GM23338 (cell line): Measurements from ENCODE around the gene KRTAP9-2.

ENCODE experiments used
- CREB1 ChIP-seq: fragments of 250-450 bp; sonication (Bioruptor Pico); IDR thresholded peaks from 2 replicates; pipeline ENCODE4 v1.5.0; 2020; ENCODE audit warnings: low read depth, mild to moderate bottlenecking, moderate library complexity
- EZH2 ChIP-seq: fragments of 200-600 bp; sonication (generic); IDR thresholded peaks from one replicate; pipeline ENCODE4 v1.8.0; 2017; ENCODE audit warnings: antibody characterized with exemption, mild to moderate bottlenecking, low read depth; ENCODE audit not compliant: unreplicated experiment
- EZH2phosphoT487 ChIP-seq: fragments of 200-600 bp; sonication (generic); IDR thresholded peaks from one replicate; pipeline ENCODE4 v1.8.1; 2018; ENCODE audit warnings: antibody characterized with exemption; ENCODE audit not compliant: unreplicated experiment
- JUNB ChIP-seq: IDR thresholded peaks from one replicate; pipeline ENCODE4 v1.6.1; 2016; ENCODE audit warnings: antibody characterized with exemption; ENCODE audit not compliant: unreplicated experiment
- POLR2AphosphoS5 ChIP-seq: IDR thresholded peaks from 2 replicates; pipeline ENCODE4 v1.6.1; 2016; ENCODE audit warnings: antibody characterized with exemption, low read depth
- STAT1 ChIP-seq: IDR thresholded peaks from one replicate; pipeline ENCODE4 v1.6.1; 2016; ENCODE audit warnings: antibody characterized with exemption; ENCODE audit not compliant: unreplicated experiment
- ZNF331 ChIP-seq: fragments of 250-450 bp; sonication (Bioruptor Pico); IDR thresholded peaks from 2 replicates; pipeline ENCODE4 v1.5.0; 2020; ENCODE audit warnings: low read depth, mild to moderate bottlenecking, moderate library complexity
- ZNF462 ChIP-seq: fragments of 250-450 bp; sonication (Bioruptor Pico); IDR thresholded peaks from 2 replicates; pipeline ENCODE4 v1.5.0; 2020; ENCODE audit warnings: mild to moderate bottlenecking, moderate library complexity
- TF ChIP-seq, protein P1 (sequence below), 2 experiments: fragments of 200-600 bp in 1 of 2; sonication (generic) in 1 of 2; conservative IDR thresholded peaks; 2 replicates each; pipeline versions ENCODE4 v1.5.1 to v1.6.1; 2016 to 2017; ENCODE audit warnings: antibody characterized with exemption in 2 of 2, low read depth in 2 of 2, mild to moderate bottlenecking in 2 of 2, moderate library complexity in 1 of 2
- TF ChIP-seq, protein P2 (sequence below): IDR thresholded peaks from one replicate; pipeline ENCODE4 v1.6.1; 2018; ENCODE audit warnings: antibody characterized with exemption; ENCODE audit not compliant: unreplicated experiment

DNA sequence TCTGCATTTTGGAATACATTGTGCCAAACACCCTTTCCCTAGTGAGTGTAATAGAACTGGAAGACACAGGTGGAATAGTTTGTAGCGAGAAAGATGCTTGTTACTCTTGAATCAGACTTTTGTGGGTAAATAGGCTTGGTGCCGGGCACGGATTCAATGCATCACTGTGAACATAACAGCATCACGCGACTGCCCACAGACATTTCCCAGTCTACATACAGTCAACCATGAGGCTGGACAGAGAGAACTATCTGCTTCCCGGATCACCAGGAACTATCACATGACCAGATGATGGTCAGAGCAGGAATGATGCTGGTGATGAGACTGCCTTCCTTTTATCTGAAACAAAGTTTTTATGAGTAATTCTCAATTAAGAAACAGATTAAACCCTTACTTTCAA, 397 bp upstream of the KRTAP9-2 start:
- TF ChIP-seq POLR2AphosphoS5 (no peak), EZH2phosphoT487 (no peak), EZH2 (no peak), STAT1 (no peak), CREB1 (no peak), ZNF462 (CRISPR knock-in tag) (no peak), JUNB (no peak), ZNF331 (CRISPR knock-in tag) (no peak)
- TF ChIP-seq, protein P1, sequence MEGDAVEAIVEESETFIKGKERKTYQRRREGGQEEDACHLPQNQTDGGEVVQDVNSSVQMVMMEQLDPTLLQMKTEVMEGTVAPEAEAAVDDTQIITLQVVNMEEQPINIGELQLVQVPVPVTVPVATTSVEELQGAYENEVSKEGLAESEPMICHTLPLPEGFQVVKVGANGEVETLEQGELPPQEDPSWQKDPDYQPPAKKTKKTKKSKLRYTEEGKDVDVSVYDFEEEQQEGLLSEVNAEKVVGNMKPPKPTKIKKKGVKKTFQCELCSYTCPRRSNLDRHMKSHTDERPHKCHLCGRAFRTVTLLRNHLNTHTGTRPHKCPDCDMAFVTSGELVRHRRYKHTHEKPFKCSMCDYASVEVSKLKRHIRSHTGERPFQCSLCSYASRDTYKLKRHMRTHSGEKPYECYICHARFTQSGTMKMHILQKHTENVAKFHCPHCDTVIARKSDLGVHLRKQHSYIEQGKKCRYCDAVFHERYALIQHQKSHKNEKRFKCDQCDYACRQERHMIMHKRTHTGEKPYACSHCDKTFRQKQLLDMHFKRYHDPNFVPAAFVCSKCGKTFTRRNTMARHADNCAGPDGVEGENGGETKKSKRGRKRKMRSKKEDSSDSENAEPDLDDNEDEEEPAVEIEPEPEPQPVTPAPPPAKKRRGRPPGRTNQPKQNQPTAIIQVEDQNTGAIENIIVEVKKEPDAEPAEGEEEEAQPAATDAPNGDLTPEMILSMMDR (conservative IDR thresholded peaks at IDR 0.05; ENCODE audit: low read depth in 2 of 2): no peak
- TF ChIP-seq, protein P2, sequence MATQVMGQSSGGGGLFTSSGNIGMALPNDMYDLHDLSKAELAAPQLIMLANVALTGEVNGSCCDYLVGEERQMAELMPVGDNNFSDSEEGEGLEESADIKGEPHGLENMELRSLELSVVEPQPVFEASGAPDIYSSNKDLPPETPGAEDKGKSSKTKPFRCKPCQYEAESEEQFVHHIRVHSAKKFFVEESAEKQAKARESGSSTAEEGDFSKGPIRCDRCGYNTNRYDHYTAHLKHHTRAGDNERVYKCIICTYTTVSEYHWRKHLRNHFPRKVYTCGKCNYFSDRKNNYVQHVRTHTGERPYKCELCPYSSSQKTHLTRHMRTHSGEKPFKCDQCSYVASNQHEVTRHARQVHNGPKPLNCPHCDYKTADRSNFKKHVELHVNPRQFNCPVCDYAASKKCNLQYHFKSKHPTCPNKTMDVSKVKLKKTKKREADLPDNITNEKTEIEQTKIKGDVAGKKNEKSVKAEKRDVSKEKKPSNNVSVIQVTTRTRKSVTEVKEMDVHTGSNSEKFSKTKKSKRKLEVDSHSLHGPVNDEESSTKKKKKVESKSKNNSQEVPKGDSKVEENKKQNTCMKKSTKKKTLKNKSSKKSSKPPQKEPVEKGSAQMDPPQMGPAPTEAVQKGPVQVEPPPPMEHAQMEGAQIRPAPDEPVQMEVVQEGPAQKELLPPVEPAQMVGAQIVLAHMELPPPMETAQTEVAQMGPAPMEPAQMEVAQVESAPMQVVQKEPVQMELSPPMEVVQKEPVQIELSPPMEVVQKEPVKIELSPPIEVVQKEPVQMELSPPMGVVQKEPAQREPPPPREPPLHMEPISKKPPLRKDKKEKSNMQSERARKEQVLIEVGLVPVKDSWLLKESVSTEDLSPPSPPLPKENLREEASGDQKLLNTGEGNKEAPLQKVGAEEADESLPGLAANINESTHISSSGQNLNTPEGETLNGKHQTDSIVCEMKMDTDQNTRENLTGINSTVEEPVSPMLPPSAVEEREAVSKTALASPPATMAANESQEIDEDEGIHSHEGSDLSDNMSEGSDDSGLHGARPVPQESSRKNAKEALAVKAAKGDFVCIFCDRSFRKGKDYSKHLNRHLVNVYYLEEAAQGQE: no peak
